B cell (primary cell): ENCODE results near the gene SP3. TPM values are rescaled to one million over a fixed set of nuclear protein-coding genes. Genes with fewer than 3 reads are reported as not detected.
A peak's percentile ranks its signal among the peaks of the same experiment; 100 is the strongest.

Experiments
- ATAC-seq: fragments of 200-7000 bp; cut with Tn5 transposase; one replicate; pipeline ENCODE4 v1.10.0; 2021; ENCODE audit warnings: low read depth, mild to moderate bottlenecking, moderate number of reproducible peaks, moderate library complexity
- CTCF ChIA-PET: fragments of 350-600 bp; sonication (Branson Sonifier 250); formaldehyde crosslinking; loops from one replicate; lab custom pipeline; 2021; ENCODE audit warnings: antibody characterized with exemption, inconsistent platforms; lab: Charles Lee
- POLR2A ChIA-PET: fragments of 350-600 bp; sonication (Branson Sonifier 250); formaldehyde crosslinking; loops from one replicate; lab custom pipeline; 2021; ENCODE audit warnings: antibody characterized with exemption; lab: Charles Lee
- DNase-seq: peaks from one replicate; pipeline ENCODE4 v3.0.0; 2013
- H2AFZ ChIP-seq: 2 replicates; pipeline ENCODE4 v1.6.1; 2012; ENCODE audit warnings: mild to moderate bottlenecking, low read depth, low read length; ENCODE audit not compliant: insufficient read depth, poor library complexity, severe bottlenecking
- H3K27ac ChIP-seq, 2 donors: 1 replicate in 1 of 2; 2 replicates in 1 of 2; pipeline ENCODE4 v1.5.1; 2012 to 2013; ENCODE audit warnings: low read length in 2 of 2, mild to moderate bottlenecking in 2 of 2, moderate library complexity in 1 of 2
- H3K27me3 ChIP-seq, 4 experiments: fragments of 200-600 bp in 1 of 4; sonication (generic) in 1 of 4; replicated peaks in 1 of 4; 1 replicate in 2 of 4; 2 replicates in 2 of 4; pipeline versions ENCODE4 v1.6.1 to v1.7.0; 2013 to 2016; ENCODE audit warnings: low read length in 3 of 4, mild to moderate bottlenecking in 2 of 4, mixed read lengths in 1 of 4, moderate library complexity in 1 of 4; ENCODE audit not compliant: insufficient read depth in 4 of 4, control insufficient read depth in 3 of 4; ENCODE audit errors: control extremely low read depth in 1 of 4
- H3K36me3 ChIP-seq, 2 experiments: replicated peaks in 1 of 2; 1 replicate in 1 of 2; 2 replicates in 1 of 2; pipeline versions ENCODE4 v1.6.1 to v1.7.1; 2013; ENCODE audit warnings: low read length in 1 of 2; ENCODE audit not compliant: insufficient read depth in 2 of 2, control insufficient read depth in 1 of 2; ENCODE audit errors: control extremely low read depth in 1 of 2, extremely low read depth in 1 of 2
- H3K4me1 ChIP-seq, 2 donors: fragments of 200-600 bp in 1 of 2; sonication (generic) in 1 of 2; 1 replicate in 1 of 2; 2 replicates in 1 of 2; pipeline versions ENCODE4 v1.5.1 to v1.6.1; 2013 to 2017; ENCODE audit warnings: low read length in 2 of 2; ENCODE audit not compliant: control insufficient read depth in 2 of 2, insufficient read depth in 2 of 2
- H3K4me2 ChIP-seq: replicated peaks from 2 replicates; pipeline ENCODE3; 2012; ENCODE audit warnings: mild to moderate bottlenecking, low read depth, low read length; ENCODE audit not compliant: poor library complexity, severe bottlenecking
- H3K4me3 ChIP-seq, 5 experiments: fragments of 200-600 bp in 1 of 5; sonication (generic) in 1 of 5; 1 replicate in 3 of 5; 2 replicates in 2 of 5; pipeline versions ENCODE4 v1.5.1 to v1.7.0; 2011 to 2016; ENCODE audit warnings: low read length in 4 of 5, mild to moderate bottlenecking in 4 of 5, low read depth in 2 of 5, control low read depth in 1 of 5, moderate library complexity in 1 of 5; ENCODE audit not compliant: insufficient read depth in 1 of 5; ENCODE audit errors: control extremely low read depth in 1 of 5, extremely low read depth in 1 of 5
- H3K79me2 ChIP-seq: fragments of 200-600 bp; sonication (generic); one replicate; pipeline ENCODE4 v1.6.0; 2016; ENCODE audit warnings: low read length; ENCODE audit not compliant: control insufficient read depth, insufficient read depth
- H3K9ac ChIP-seq: fragments of 200-600 bp; sonication (generic); 2 replicates; pipeline ENCODE4 v1.6.1; 2017; ENCODE audit warnings: mild to moderate bottlenecking, low read length, moderate library complexity
- H3K9me3 ChIP-seq, 3 donors: one replicate each; pipeline versions ENCODE4 v1.6.1 to v1.7.1; 2013; ENCODE audit warnings: low read length in 2 of 3; ENCODE audit not compliant: control insufficient read depth in 2 of 3, insufficient read depth in 1 of 3; ENCODE audit errors: control extremely low read depth in 1 of 3
- H4K20me1 ChIP-seq: 2 replicates; pipeline ENCODE4 v1.6.0; 2012; ENCODE audit warnings: mild to moderate bottlenecking, low read length; ENCODE audit not compliant: insufficient read depth, control insufficient read depth, poor library complexity, severe bottlenecking
- H3K27ac Mint-ChIP-seq: one replicate; pipeline ENCODE4 v1.8.0; 2021; ENCODE audit warnings: mixed read lengths
- H3K27me3 Mint-ChIP-seq: one replicate; pipeline ENCODE4 v1.8.0; 2021; ENCODE audit warnings: mixed read lengths
- H3K4me1 Mint-ChIP-seq: one replicate; pipeline ENCODE4 v1.8.0; 2021; ENCODE audit warnings: mixed read lengths
- H3K4me3 Mint-ChIP-seq: one replicate; pipeline ENCODE4 v1.8.0; 2021; ENCODE audit warnings: mixed read lengths
- H3K9me3 Mint-ChIP-seq: one replicate; pipeline ENCODE4 v1.8.0; 2022; ENCODE audit warnings: mixed read lengths; ENCODE audit not compliant: insufficient read depth
- EZH2 ChIP-seq: IDR thresholded peaks from 2 replicates; pipeline ENCODE4 v1.6.1; 2012; ENCODE audit warnings: borderline replicate concordance, low read depth, mild to moderate bottlenecking, moderate library complexity, low read length; ENCODE audit not compliant: insufficient read depth, poor library complexity, severe bottlenecking
- WGBS: methylation state at CpG from one replicate; pipeline ENCODE4 v1.1.5; 2013; ENCODE audit warnings: missing lambda C conversion rate; ENCODE audit not compliant: insufficient coverage; 5-methylcytosine and 5-hydroxymethylcytosine counted together
- intact Hi-C: fragments of 100-400 bp; cut with micrococcal nuclease; formaldehyde crosslinking; loops from one replicate; pipeline ENCODE4 v1.10.0; 2022
- polyA plus RNA-seq: library from polyadenylated mRNA; depleted of rRNA; stranded (reverse); fragments of >200 nt; gene quantifications from 2 replicates; pipeline ENCODE4 v1.2.3, GENCODE V29; 2012
- total RNA-seq, 2 donors: library from RNA; stranded (reverse); fragments of 120-200 nt in 1 of 2; gene quantifications; 1 replicate in 1 of 2; 2 replicates in 1 of 2; pipeline versions ENCODE4 v1.2.3 to v1.2.4, GENCODE V29; 2013 to 2022
- TF ChIP-seq, protein P1 (sequence below): fragments of 200-600 bp; IDR thresholded peaks from one replicate; pipeline ENCODE4 v1.8.0; 2022; ENCODE audit warnings: antibody characterized with exemption, mild to moderate bottlenecking

SP3 gene
- total and polyA plus RNA-seq, 2 donors (not counting 1 experiment from before 2014, with no cell fraction given): 31.9 to 152 TPM

DNA sequence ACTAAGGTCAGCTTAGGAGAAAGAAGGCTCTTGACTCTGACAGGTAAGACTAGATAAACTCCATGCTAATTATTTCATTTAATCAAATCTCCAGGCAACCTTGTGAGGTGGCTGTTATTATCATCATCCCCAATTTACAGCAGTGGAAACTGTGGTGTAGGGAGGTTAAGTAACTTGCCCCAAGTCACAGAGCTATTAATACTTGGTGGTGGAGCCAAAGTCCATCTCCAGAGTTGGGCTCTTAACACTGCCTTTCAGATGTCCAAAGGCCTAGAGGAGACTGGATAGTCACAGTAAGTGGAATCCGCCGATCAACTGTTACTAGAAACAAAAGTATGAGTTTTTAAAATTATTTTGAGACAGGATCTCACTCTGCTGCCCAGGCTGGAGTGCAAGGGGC, 46.6 kb upstream of the SP3 start:
- no peak for TF ChIP-seq EZH2
- TF ChIP-seq, protein P1, sequence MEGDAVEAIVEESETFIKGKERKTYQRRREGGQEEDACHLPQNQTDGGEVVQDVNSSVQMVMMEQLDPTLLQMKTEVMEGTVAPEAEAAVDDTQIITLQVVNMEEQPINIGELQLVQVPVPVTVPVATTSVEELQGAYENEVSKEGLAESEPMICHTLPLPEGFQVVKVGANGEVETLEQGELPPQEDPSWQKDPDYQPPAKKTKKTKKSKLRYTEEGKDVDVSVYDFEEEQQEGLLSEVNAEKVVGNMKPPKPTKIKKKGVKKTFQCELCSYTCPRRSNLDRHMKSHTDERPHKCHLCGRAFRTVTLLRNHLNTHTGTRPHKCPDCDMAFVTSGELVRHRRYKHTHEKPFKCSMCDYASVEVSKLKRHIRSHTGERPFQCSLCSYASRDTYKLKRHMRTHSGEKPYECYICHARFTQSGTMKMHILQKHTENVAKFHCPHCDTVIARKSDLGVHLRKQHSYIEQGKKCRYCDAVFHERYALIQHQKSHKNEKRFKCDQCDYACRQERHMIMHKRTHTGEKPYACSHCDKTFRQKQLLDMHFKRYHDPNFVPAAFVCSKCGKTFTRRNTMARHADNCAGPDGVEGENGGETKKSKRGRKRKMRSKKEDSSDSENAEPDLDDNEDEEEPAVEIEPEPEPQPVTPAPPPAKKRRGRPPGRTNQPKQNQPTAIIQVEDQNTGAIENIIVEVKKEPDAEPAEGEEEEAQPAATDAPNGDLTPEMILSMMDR: no peak
- H3K4me3 ChIP-seq: no peak overlapping the region
- no peak overlapping the region for H3K27ac Mint-ChIP-seq
- no peaks in the 10 kb centered on the region for H3K79me2 ChIP-seq
- no peak overlapping the region for H3K9ac ChIP-seq
- H3K27ac ChIP-seq: no peak overlapping the region
- peaks cover 5% of the 10 kb centered on the region for H3K27me3 Mint-ChIP-seq
- peaks cover 13% of the 10 kb centered on the region for H3K4me1 Mint-ChIP-seq
- no peak for DNase-seq
- H3K9me3 ChIP-seq: peaks cover 0 to 7% (median 0%) of the 10 kb centered on the region in 3 donors
- ATAC-seq: no peak
- ChIA-PET CTCF (interaction anchor here (1.0 to 1.7 kb wide), 2 partner anchors 14 to 127 kb away, joined by 3 to 4 read pairs; no protein-coding TSS in a partner anchor), POLR2A (interaction anchor here (0.7 to 1.3 kb wide), 2 partner anchors 14 to 21 kb away, joined by 3 read pairs; no protein-coding TSS in a partner anchor)
- peak overlapping the region; percentile 80 for H3K4me2 ChIP-seq
- 100% methylated on average over 2 of the region's 2 CpGs for WGBS
- intact Hi-C loops: loop anchor here (2.0 kb wide), 1 partner anchor 13 kb away; no protein-coding TSS in a partner anchor
- H2AFZ ChIP-seq: peak overlapping the region; percentile 97
- H3K36me3 ChIP-seq: no peaks in the 10 kb centered on the region
- no peak overlapping the region for H3K4me3 Mint-ChIP-seq
- H3K9me3 Mint-ChIP-seq: no peaks in the 10 kb centered on the region
- H4K20me1 ChIP-seq: no peaks in the 10 kb centered on the region
- peaks cover 4 to 13% of the 10 kb centered on the region in 2 donors for H3K4me1 ChIP-seq
- H3K27me3 ChIP-seq: peaks cover 0 to 2% (median 0%) of the 10 kb centered on the region in 4 experiments

DNA sequence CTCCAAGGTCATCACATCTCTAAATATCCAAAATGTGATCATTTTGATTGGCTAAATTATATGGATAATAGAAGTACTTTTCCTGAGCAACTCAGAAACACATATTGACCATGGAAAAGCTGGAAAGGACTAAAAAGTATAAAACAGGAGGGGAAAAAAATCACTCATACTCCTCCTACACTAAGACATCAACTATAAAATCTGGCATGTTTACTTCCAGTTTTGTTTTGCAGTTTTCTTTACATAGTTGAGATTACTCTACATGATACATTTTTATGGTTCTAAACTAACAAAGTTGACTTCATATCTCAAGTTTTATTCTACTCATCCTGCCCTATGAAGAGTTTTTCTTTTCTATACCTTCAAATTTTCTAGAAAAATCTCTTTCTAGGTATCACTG, 46.0 kb upstream of the SP3 start:
- DNase-seq: no peak
- H3K9me3 ChIP-seq: peaks cover 0 to 7% (median 0%) of the 10 kb centered on the region in 3 donors
- Mint-ChIP-seq H3K4me1 (peaks cover 13% of the 10 kb centered on the region), H3K4me3 (no peak overlapping the region), H3K27ac (no peak overlapping the region), H3K27me3 (peaks cover 5% of the 10 kb centered on the region), H3K9me3 (no peaks in the 10 kb centered on the region)
- H3K79me2 ChIP-seq: no peaks in the 10 kb centered on the region
- H2AFZ ChIP-seq: no peak overlapping the region
- H3K9ac ChIP-seq: no peak overlapping the region
- no peak overlapping the region for H3K4me2 ChIP-seq
- TF ChIP-seq EZH2: no peak
- TF ChIP-seq, protein P1: no peak
- peaks cover 4 to 13% of the 10 kb centered on the region in 2 donors for H3K4me1 ChIP-seq
- ChIA-PET CTCF (interaction anchor here (1.0 to 1.7 kb wide), 2 partner anchors 41 to 127 kb away, joined by 3 to 4 read pairs; no protein-coding TSS in a partner anchor), POLR2A (no interaction called here)
- no peak overlapping the region for H3K27ac ChIP-seq
- peaks cover 0 to 2% (median 0%) of the 10 kb centered on the region in 4 experiments for H3K27me3 ChIP-seq
- no peak for ATAC-seq
- intact Hi-C loops: no loop called here
- H3K36me3 ChIP-seq: no peaks in the 10 kb centered on the region
- no peaks in the 10 kb centered on the region for H4K20me1 ChIP-seq
- H3K4me3 ChIP-seq: no peak overlapping the region
